ENCODE results near the gene MYBPC1. TPM values are rescaled to one million over a fixed set of nuclear protein-coding genes. Genes with fewer than 3 reads are reported as not detected.

Gene MYBPC1
- polyA plus RNA-seq, 1 donor from 2014 or later, result not detected

GRCh38 chr12:101582937-101583336, 11.8 kb upstream of the MYBPC1 start:
- Mint-ChIP-seq H3K27ac (no peak overlapping the region), H3K9me3 (peaks cover 0 to 5% (median 0%) of the 10 kb centered on the region in 3 donors), H3K36me3 (no peaks in the 10 kb centered on the region), H3K27me3 (peaks cover 3% of the 10 kb centered on the region), H3K4me3 (no peak overlapping the region), H3K4me1 (no peaks in the 10 kb centered on the region)

DNA sequence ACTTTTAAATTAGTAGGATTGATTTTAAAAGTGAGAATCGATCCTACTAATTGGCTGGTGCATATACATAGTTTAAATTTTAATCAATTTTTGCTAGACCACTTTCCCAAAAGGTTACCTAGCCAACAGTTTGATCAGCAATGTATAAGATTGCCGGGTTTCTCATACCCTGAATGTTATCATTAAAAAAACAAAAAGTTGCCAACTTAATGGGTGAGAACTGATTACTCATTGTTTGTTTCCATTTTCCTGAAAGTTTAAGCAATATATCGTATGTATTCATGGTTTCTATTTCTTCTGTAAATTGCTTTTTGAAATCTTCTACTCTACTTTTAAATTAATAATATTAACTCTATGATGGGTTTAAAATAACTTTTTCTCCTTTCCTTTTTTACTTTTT, 4.4 kb upstream of the MYBPC1 start:
- no peak overlapping the region for H3K4me3 Mint-ChIP-seq
- H3K27me3 Mint-ChIP-seq, result no peaks in the 10 kb centered on the region
- no peaks in the 10 kb centered on the region for H3K9me3 Mint-ChIP-seq
- no peak overlapping the region for H3K27ac Mint-ChIP-seq
- H3K4me1 Mint-ChIP-seq, result no peaks in the 10 kb centered on the region
- H3K36me3 Mint-ChIP-seq, result no peaks in the 10 kb centered on the region

- no peaks in the 10 kb centered on the region for H3K27me3 Mint-ChIP-seq
Observed at GRCh38 chr12:101591781-101592180, 3.0 kb upstream of the MYBPC1 start.

GRCh38 chr12:101592448-101592847, 2.3 kb upstream of the MYBPC1 start:
- H3K9me3 Mint-ChIP-seq, result no peaks in the 10 kb centered on the region
- H3K27me3 Mint-ChIP-seq, result no peaks in the 10 kb centered on the region
- peaks cover 0 to 3% (median 0%) of the 10 kb centered on the region in 3 donors for H3K4me1 Mint-ChIP-seq
- no peak overlapping the region for H3K4me3 Mint-ChIP-seq
- H3K27ac Mint-ChIP-seq, result no peak overlapping the region
- no peaks in the 10 kb centered on the region for H3K36me3 Mint-ChIP-seq

More at GRCh38 chr12:101591781-101592180, 3.0 kb upstream of the MYBPC1 start:
- Mint-ChIP-seq H3K9me3 (no peaks in the 10 kb centered on the region), H3K27ac (no peak overlapping the region), H3K4me1 (peaks cover 0 to 3% (median 0%) of the 10 kb centered on the region in 3 donors), H3K36me3 (no peaks in the 10 kb centered on the region), H3K4me3 (no peak overlapping the region)

- no peak overlapping the region for H3K4me3 Mint-ChIP-seq
- no peaks in the 10 kb centered on the region for H3K27me3 Mint-ChIP-seq
- no peaks in the 10 kb centered on the region for H3K9me3 Mint-ChIP-seq
- peaks cover 0 to 3% (median 0%) of the 10 kb centered on the region in 3 donors for H3K4me1 Mint-ChIP-seq
- H3K36me3 Mint-ChIP-seq, result no peaks in the 10 kb centered on the region
- H3K27ac Mint-ChIP-seq, result no peak overlapping the region
Observed at GRCh38 chr12:101592921-101593320, 1.9 kb upstream of the MYBPC1 start.

- H3K4me1 Mint-ChIP-seq, result peaks cover 0 to 3% (median 0%) of the 10 kb centered on the region in 3 donors
- H3K27ac Mint-ChIP-seq, result no peak overlapping the region
Observed at GRCh38 chr12:101596172-101596571, 1.4 kb downstream of the MYBPC1 start.

DNA sequence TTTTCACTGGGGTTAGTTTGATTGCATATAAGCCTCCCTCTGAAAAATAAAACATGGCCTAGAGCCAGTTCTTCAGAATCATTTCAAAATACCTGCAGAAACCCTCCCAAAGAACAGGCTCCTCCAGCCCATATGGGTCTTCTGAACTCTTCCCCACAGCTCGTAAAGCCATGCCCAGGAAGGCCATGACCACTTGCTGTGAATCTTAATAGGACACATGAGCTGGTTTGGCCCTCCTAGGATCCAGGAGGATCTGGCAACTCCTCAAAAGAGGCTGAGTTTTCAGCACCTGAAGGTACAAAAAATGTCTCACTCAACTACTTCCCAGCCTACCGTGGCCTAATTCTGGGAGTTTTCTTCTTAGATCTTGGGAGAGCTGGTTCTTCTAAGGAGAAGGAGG, 2.4 kb downstream of the MYBPC1 start:
- Mint-ChIP-seq H3K27ac (no peak overlapping the region), H3K36me3 (peaks cover 2% of the 10 kb centered on the region), H3K4me1 (peaks cover 0 to 3% (median 0%) of the 10 kb centered on the region in 3 donors), H3K27me3 (no peaks in the 10 kb centered on the region), H3K9me3 (no peaks in the 10 kb centered on the region), H3K4me3 (no peak overlapping the region)

More at GRCh38 chr12:101596172-101596571, 1.4 kb downstream of the MYBPC1 start:
- H3K27me3 Mint-ChIP-seq, result no peaks in the 10 kb centered on the region
- no peaks in the 10 kb centered on the region for H3K36me3 Mint-ChIP-seq
- no peak overlapping the region for H3K4me3 Mint-ChIP-seq
- H3K9me3 Mint-ChIP-seq, result no peaks in the 10 kb centered on the region

- no peaks in the 10 kb centered on the region for H3K9me3 Mint-ChIP-seq
- H3K36me3 Mint-ChIP-seq, result peaks cover 2% of the 10 kb centered on the region
- no peak overlapping the region for H3K4me3 Mint-ChIP-seq
- no peak overlapping the region for H3K27ac Mint-ChIP-seq
- H3K4me1 Mint-ChIP-seq, result peaks cover 0 to 3% (median 0%) of the 10 kb centered on the region in 3 donors
- no peaks in the 10 kb centered on the region for H3K27me3 Mint-ChIP-seq
Observed at GRCh38 chr12:101598483-101598882, 3.7 kb downstream of the MYBPC1 start.

GRCh38 chr12:101599311-101599710, 4.5 kb downstream of the MYBPC1 start:
- Mint-ChIP-seq H3K27ac (no peak overlapping the region), H3K4me3 (no peak overlapping the region), H3K27me3 (no peaks in the 10 kb centered on the region), H3K4me1 (peaks cover 0 to 3% (median 3%) of the 10 kb centered on the region in 3 donors), H3K36me3 (peaks cover 2% of the 10 kb centered on the region), H3K9me3 (no peaks in the 10 kb centered on the region)

GRCh38 chr12:101599771-101600484, 5.2 kb downstream of the MYBPC1 start:
- Mint-ChIP-seq H3K27ac (no peak overlapping the region), H3K4me3 (no peak overlapping the region), H3K9me3 (no peaks in the 10 kb centered on the region), H3K36me3 (peaks cover 2% of the 10 kb centered on the region), H3K27me3 (no peaks in the 10 kb centered on the region), H3K4me1 (peaks cover 0 to 3% (median 3%) of the 10 kb centered on the region in 3 donors)

DNA sequence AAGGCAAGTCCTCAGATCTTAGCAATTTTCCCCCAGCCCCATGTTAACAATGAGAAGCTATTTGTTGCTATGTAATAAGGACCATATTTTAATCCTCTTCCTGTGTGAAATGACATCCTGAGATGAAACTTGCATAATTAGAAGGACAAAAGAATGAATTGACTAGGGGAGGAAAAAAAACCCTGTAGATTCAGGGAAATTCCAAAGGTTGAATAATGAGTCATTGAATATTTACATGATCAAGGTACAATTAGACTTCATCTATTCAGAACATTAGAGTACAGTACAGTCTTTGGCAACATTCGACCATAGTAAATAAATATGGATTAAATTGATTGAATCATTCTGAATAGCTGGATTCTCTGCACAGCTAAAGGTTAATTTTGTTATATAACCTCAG, 9.4 kb downstream of the MYBPC1 start:
- Mint-ChIP-seq H3K27me3 (no peaks in the 10 kb centered on the region), H3K36me3 (peaks cover 2% of the 10 kb centered on the region), H3K27ac (no peak overlapping the region), H3K9me3 (no peaks in the 10 kb centered on the region), H3K4me3 (no peak overlapping the region), H3K4me1 (peaks cover 0 to 3% (median 0%) of the 10 kb centered on the region in 3 donors)

DNA sequence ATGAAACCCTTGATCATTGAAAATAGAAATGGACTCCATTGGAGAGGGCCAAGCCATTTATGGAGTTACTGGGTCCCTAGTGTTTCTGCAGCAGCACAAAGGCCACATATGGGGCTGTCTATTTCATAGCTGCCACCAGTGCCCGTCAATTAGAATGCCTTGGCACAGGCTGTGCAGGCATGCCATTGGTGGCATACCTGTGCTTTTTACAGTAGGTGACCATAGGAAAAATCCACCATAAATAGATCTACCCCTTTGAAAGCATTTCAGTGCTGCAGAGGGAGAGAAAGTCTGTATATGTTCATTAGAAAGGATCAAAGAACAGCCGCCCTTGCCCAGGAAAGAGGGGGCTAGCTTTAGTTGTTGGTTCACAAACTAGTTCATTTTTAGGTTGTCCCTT, 13.1 kb downstream of the MYBPC1 start:
- Mint-ChIP-seq H3K36me3 (peaks cover 2% of the 10 kb centered on the region), H3K27me3 (peaks cover 2% of the 10 kb centered on the region), H3K27ac (no peak overlapping the region), H3K9me3 (no peaks in the 10 kb centered on the region), H3K4me3 (no peak overlapping the region), H3K4me1 (peaks cover 0 to 3% (median 0%) of the 10 kb centered on the region in 3 donors)

GRCh38 chr12:101608301-101609133, 13.7 kb downstream of the MYBPC1 start:
- H3K4me3 Mint-ChIP-seq, result no peak overlapping the region
- H3K9me3 Mint-ChIP-seq, result no peaks in the 10 kb centered on the region
- peak overlapping the region in 1 of 3 donors; percentile 75 for H3K27ac Mint-ChIP-seq
- H3K27me3 Mint-ChIP-seq, result peaks cover 2% of the 10 kb centered on the region
- peaks cover 0 to 3% (median 0%) of the 10 kb centered on the region in 3 donors for H3K4me1 Mint-ChIP-seq
- H3K36me3 Mint-ChIP-seq, result peaks cover 2% of the 10 kb centered on the region

- H3K27ac Mint-ChIP-seq, result no peak overlapping the region
Observed at GRCh38 chr12:101609198-101609597, 14.4 kb downstream of the MYBPC1 start.

GRCh38 chr12:101612160-101612916, 17.6 kb downstream of the MYBPC1 start:
- Mint-ChIP-seq H3K4me1 (peaks cover 7 to 15% (median 12%) of the 10 kb centered on the region in 3 donors), H3K36me3 (peaks cover 2% of the 10 kb centered on the region), H3K27ac (no peak overlapping the region), H3K27me3 (peaks cover 2% of the 10 kb centered on the region), H3K9me3 (no peaks in the 10 kb centered on the region), H3K4me3 (no peak overlapping the region)

More at GRCh38 chr12:101609198-101609597, 14.4 kb downstream of the MYBPC1 start:
- no peak overlapping the region for H3K4me3 Mint-ChIP-seq
- H3K27me3 Mint-ChIP-seq, result peaks cover 2% of the 10 kb centered on the region
- H3K4me1 Mint-ChIP-seq, result no peaks in the 10 kb centered on the region
- H3K9me3 Mint-ChIP-seq, result no peaks in the 10 kb centered on the region
- peaks cover 2% of the 10 kb centered on the region for H3K36me3 Mint-ChIP-seq
